Activated T-cell treated with anti-CD3 and anti-CD28 coated beads, Interleukin-2, amount 50 U/mL, for 24 hours (primary cell): ENCODE data around the gene SENP7.
"Not testable (repeated sequence)": the region's sequence is repeated elsewhere in the genome, so short reads cannot be mapped to it uniquely, and the experiment has no call there.

ENCODE experiments used
- DNase-seq: peaks from one replicate; pipeline ENCODE4 v3.0.0-alpha.2; 2020
- H3K27ac Mint-ChIP-seq: 2 replicates; pipeline ENCODE4 v1.8.0; 2020; ENCODE audit warnings: mild to moderate bottlenecking, mixed read lengths
- H3K27me3 Mint-ChIP-seq: 2 replicates; pipeline ENCODE4 v1.8.0; 2020; ENCODE audit warnings: mixed read lengths
- H3K36me3 Mint-ChIP-seq: 2 replicates; pipeline ENCODE4 v1.8.0; 2020; ENCODE audit warnings: low read depth, mixed read lengths
- H3K4me1 Mint-ChIP-seq: 2 replicates; pipeline ENCODE4 v1.8.0; 2020; ENCODE audit warnings: low read depth, mixed read lengths
- H3K4me3 Mint-ChIP-seq: 2 replicates; pipeline ENCODE4 v1.8.0; 2020; ENCODE audit warnings: mild to moderate bottlenecking, moderate library complexity, mixed read lengths
- H3K9me3 Mint-ChIP-seq: 2 replicates; pipeline ENCODE4 v1.8.0; 2020; ENCODE audit warnings: mixed read lengths

The SENP7 gene

GRCh38 chr3:101512646-101513418, at the start of gene SENP7:
TSS of gene SENP7 (minus strand) at chr3:101513212. CDS start at chr3:101513130, 82 bp downstream.
- peak; percentile 81 for DNase-seq
- H3K4me3 Mint-ChIP-seq = peak within 1 kb of the TSS; percentile 95
- H3K27ac Mint-ChIP-seq = peak within 1 kb of the TSS; percentile 98
- H3K36me3 Mint-ChIP-seq = peaks cover 14% of the 10 kb centered on the region
- no peaks in the 10 kb centered on the region for H3K9me3 Mint-ChIP-seq
- peaks cover 56% of the 10 kb centered on the region for H3K4me1 Mint-ChIP-seq
- H3K27me3 Mint-ChIP-seq = no peaks in the 10 kb centered on the region

- peaks cover 46% of the 10 kb centered on the region for H3K4me1 Mint-ChIP-seq
- DNase-seq = peak; percentile 95
- peak within 1 kb of the TSS; percentile 99 for H3K4me3 Mint-ChIP-seq
- peak within 1 kb of the TSS; percentile 99 for H3K27ac Mint-ChIP-seq
- H3K27me3 Mint-ChIP-seq = peaks cover 4% of the 10 kb centered on the region
- no peaks in the 10 kb centered on the region for H3K9me3 Mint-ChIP-seq
- peaks cover 56% of the 10 kb centered on the region for H3K36me3 Mint-ChIP-seq
Measured at GRCh38 chr3:101561630-101562328, 48.8 kb upstream of the SENP7 start, which contains the start of gene TRMT10C. TSS of gene TRMT10C (plus strand) at chr3:101561868. CDS start at chr3:101564782, 2,914 bp downstream.

GRCh38 chr3:101556064-101556463, 43.1 kb upstream of the SENP7 start:
- Mint-ChIP-seq H3K27ac (no peak overlapping the region), H3K9me3 (no peaks in the 10 kb centered on the region), H3K4me1 (peaks cover 7% of the 10 kb centered on the region), H3K4me3 (no peak overlapping the region), H3K27me3 (peaks cover 8% of the 10 kb centered on the region), H3K36me3 (peaks cover 2% of the 10 kb centered on the region)
- DNase-seq = no peak

- H3K27ac Mint-ChIP-seq, H3K9me3 Mint-ChIP-seq, H3K27me3 Mint-ChIP-seq, H3K4me3 Mint-ChIP-seq, H3K4me1 Mint-ChIP-seq, H3K36me3 Mint-ChIP-seq, DNase-seq: not testable (repeated sequence)
Measured at GRCh38 chr3:101553381-101553780, 40.4 kb upstream of the SENP7 start.

- not testable (repeated sequence) for H3K27me3 Mint-ChIP-seq
Measured at GRCh38 chr3:101551359-101552081, 38.5 kb upstream of the SENP7 start.

GRCh38 chr3:101549473-101549872, 36.5 kb upstream of the SENP7 start:
- H3K9me3 Mint-ChIP-seq = no peaks in the 10 kb centered on the region

More at GRCh38 chr3:101551359-101552081, 38.5 kb upstream of the SENP7 start:
- H3K36me3 Mint-ChIP-seq, DNase-seq, H3K4me3 Mint-ChIP-seq, H3K4me1 Mint-ChIP-seq, H3K9me3 Mint-ChIP-seq, H3K27ac Mint-ChIP-seq: not testable (repeated sequence)

GRCh38 chr3:101548527-101549105, 35.6 kb upstream of the SENP7 start:
- H3K4me3 Mint-ChIP-seq = no peak overlapping the region
- no peak overlapping the region for H3K27ac Mint-ChIP-seq
- DNase-seq = no peak
- peaks cover 18% of the 10 kb centered on the region for H3K4me1 Mint-ChIP-seq
- H3K27me3 Mint-ChIP-seq = no peaks in the 10 kb centered on the region
- no peaks in the 10 kb centered on the region for H3K9me3 Mint-ChIP-seq
- H3K36me3 Mint-ChIP-seq = no peaks in the 10 kb centered on the region

More at GRCh38 chr3:101549473-101549872, 36.5 kb upstream of the SENP7 start:
- DNase-seq = no peak
- no peak overlapping the region for H3K4me3 Mint-ChIP-seq
- H3K36me3 Mint-ChIP-seq = no peaks in the 10 kb centered on the region
- no peaks in the 10 kb centered on the region for H3K27me3 Mint-ChIP-seq
- H3K27ac Mint-ChIP-seq = no peak overlapping the region
- H3K4me1 Mint-ChIP-seq = peaks cover 9% of the 10 kb centered on the region

- Mint-ChIP-seq H3K36me3 (no peaks in the 10 kb centered on the region), H3K4me3 (no peak overlapping the region), H3K27ac (peak overlapping the region; percentile 9), H3K27me3 (no peaks in the 10 kb centered on the region), H3K9me3 (no peaks in the 10 kb centered on the region), H3K4me1 (peaks cover 38% of the 10 kb centered on the region)
- DNase-seq = no peak
Measured at GRCh38 chr3:101544161-101544850, 31.3 kb upstream of the SENP7 start.

- DNase-seq = no peak
- Mint-ChIP-seq H3K36me3 (no peaks in the 10 kb centered on the region), H3K9me3 (no peaks in the 10 kb centered on the region), H3K4me3 (no peak overlapping the region), H3K4me1 (peaks cover 32% of the 10 kb centered on the region), H3K27me3 (no peaks in the 10 kb centered on the region), H3K27ac (peak overlapping the region; percentile 73)
Measured at GRCh38 chr3:101542957-101543356, 29.9 kb upstream of the SENP7 start.

- not testable (repeated sequence) for DNase-seq, H3K36me3 Mint-ChIP-seq, H3K9me3 Mint-ChIP-seq, H3K4me3 Mint-ChIP-seq, H3K27ac Mint-ChIP-seq, H3K27me3 Mint-ChIP-seq
- peaks cover 12% of the 10 kb centered on the region for H3K4me1 Mint-ChIP-seq
Measured at GRCh38 chr3:101536955-101537354, 23.9 kb upstream of the SENP7 start.

- H3K27me3 Mint-ChIP-seq = no peaks in the 10 kb centered on the region
- no peak overlapping the region for H3K4me3 Mint-ChIP-seq
- H3K36me3 Mint-ChIP-seq = no peaks in the 10 kb centered on the region
- peaks cover 15% of the 10 kb centered on the region for H3K4me1 Mint-ChIP-seq
- no peaks in the 10 kb centered on the region for H3K9me3 Mint-ChIP-seq
- H3K27ac Mint-ChIP-seq = no peak overlapping the region
- DNase-seq = no peak
Measured at GRCh38 chr3:101536266-101536665, 23.3 kb upstream of the SENP7 start.

- Mint-ChIP-seq H3K9me3 (no peaks in the 10 kb centered on the region), H3K27me3 (no peaks in the 10 kb centered on the region), H3K4me3 (no peak overlapping the region), H3K4me1 (peaks cover 26% of the 10 kb centered on the region), H3K27ac (no peak overlapping the region), H3K36me3 (no peaks in the 10 kb centered on the region)
- DNase-seq = no peak
Measured at GRCh38 chr3:101535221-101535620, 22.2 kb upstream of the SENP7 start.

- peaks cover 37% of the 10 kb centered on the region for H3K4me1 Mint-ChIP-seq
- no peak for DNase-seq
- H3K36me3 Mint-ChIP-seq = no peaks in the 10 kb centered on the region
- no peak overlapping the region for H3K4me3 Mint-ChIP-seq
- peaks cover 4% of the 10 kb centered on the region for H3K9me3 Mint-ChIP-seq
- no peaks in the 10 kb centered on the region for H3K27me3 Mint-ChIP-seq
- no peak overlapping the region for H3K27ac Mint-ChIP-seq
Measured at GRCh38 chr3:101533603-101533968, 20.6 kb upstream of the SENP7 start.
